Retinal pigment epithelial cell (primary cell): Measurements from ENCODE around the gene LRP5.

Source experiments
- DNase-seq: peaks from one replicate; pipeline ENCODE4 v3.0.0-alpha.2; 2010; ENCODE audit warnings: low read depth
- H3K4me3 ChIP-seq: 2 replicates; pipeline ENCODE4 v1.5.1; 2011; ENCODE audit warnings: mild to moderate bottlenecking, low read length, control low read depth, moderate library complexity
- CTCF ChIP-seq: conservative IDR thresholded peaks from 2 replicates; pipeline ENCODE4 v1.5.1; 2011; ENCODE audit warnings: low read depth, low read length, control low read depth, inconsistent platforms

The LRP5 gene

DNA sequence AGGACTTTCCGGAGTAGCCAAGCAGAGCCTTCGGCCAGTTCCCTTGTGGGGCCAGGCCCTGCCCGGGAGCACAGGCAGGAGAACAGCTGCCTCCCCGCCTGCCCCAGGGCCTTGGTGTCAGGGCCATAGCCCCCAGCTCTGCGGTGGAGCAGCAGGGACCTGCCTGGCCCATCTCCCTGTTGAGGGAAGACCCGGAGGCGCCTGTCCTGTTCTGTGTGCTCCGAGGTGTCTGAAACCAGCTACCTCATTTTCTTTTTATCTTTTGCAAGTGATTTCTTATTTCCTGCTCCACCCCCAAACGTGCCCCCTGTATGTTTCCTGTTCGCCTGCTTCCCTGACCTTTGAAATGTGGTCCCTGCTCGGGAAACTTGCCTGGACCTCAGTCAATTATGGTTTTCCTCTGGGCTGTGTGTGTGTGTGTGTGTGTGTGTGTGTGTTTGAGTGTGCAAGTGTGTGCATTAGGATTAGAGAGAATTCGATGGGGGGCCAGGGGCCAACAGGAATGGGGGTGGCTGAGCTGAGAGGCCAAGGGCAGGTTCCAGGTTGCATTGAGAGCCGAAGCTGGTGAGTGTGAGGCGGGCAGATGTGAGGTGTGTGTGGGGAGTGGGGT, 19.1 kb downstream of the LRP5 start:
- TF ChIP-seq CTCF: no peak
- H3K4me3 ChIP-seq: no peak overlapping the region
- DNase-seq: no peak

DNA sequence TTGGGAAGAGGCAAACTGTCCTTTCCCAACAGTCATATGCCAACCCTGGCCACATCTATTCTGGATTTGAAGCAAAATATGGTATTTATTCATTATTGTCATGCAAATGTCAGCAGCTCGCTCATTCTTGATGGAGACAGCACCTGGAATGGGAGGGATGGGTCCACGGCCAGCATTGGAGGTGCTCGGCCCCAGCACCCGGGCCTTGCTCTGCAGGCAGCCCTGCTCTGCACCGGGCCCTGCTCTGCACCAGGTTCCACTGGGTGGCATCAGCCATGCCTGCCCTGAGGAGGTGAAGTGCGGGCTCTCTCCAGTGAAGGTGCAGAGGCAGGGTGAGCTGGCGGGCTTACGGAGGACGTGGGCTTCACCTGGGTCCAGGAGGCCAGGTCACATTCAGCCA, 19.8 kb downstream of the LRP5 start:
- H3K4me3 ChIP-seq: no peak overlapping the region
- DNase-seq: no peak
- TF ChIP-seq CTCF: no peak

GRCh38 chr11:68333173-68333572, 20.8 kb downstream of the LRP5 start:
- TF ChIP-seq CTCF: no peak
- no peak for DNase-seq
- no peak overlapping the region for H3K4me3 ChIP-seq

- no peak overlapping the region for H3K4me3 ChIP-seq
- TF ChIP-seq CTCF: no peak
- no peak for DNase-seq
Measured at GRCh38 chr11:68334923-68335322, 22.5 kb downstream of the LRP5 start.

DNA sequence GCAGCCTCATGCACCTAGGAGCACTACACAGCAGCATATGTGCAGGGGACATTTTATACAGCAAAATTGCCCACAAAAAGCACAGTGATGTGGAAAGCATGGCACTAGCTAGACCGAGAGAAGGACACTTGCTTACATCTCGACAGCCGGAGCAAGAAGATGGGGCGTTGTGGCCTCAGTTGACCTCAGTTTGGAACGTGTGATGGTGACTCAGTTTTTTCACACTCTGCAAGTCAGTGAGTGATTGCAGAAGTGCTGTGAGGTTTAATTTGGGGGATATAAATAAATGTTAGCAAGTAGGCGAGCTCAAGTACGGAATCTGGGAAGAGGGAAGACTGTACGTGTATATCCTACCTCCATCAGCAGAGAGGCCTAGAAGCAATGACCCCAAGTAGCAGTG, 23.3 kb downstream of the LRP5 start:
- no peak for TF ChIP-seq CTCF
- no peak for DNase-seq
- H3K4me3 ChIP-seq: no peak overlapping the region

DNA sequence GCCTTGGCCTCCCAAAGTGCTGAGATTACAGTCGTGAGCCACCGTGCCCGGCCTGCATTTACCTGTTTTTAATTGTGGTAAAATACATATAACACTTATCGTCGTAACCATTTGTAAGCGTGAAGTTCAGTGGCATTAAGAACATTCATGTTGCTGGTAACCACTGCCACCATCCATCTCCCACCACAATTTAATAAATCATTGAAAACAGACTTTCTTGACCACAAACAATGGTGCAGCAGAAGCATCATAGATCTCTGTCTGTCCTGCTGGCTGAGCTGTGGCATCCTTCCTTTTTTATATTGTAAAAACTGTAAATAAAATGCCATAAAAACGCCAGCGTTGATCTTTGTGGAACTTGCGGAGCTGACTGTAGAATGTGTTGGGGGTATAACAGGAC, 24.3 kb downstream of the LRP5 start:
- no peak for TF ChIP-seq CTCF
- no peak for DNase-seq
- no peak overlapping the region for H3K4me3 ChIP-seq

GRCh38 chr11:68337399-68337835, 25.0 kb downstream of the LRP5 start:
- no peak for TF ChIP-seq CTCF
- no peak for DNase-seq
- no peak overlapping the region for H3K4me3 ChIP-seq
